ENCODE measurements around the gene MAEL.
A peak's percentile ranks its signal among the peaks of the same experiment; 100 is the strongest.
"Not testable (repeated sequence)": the region's sequence is repeated elsewhere in the genome, so short reads cannot be mapped to it uniquely, and the experiment has no call there.

MAEL gene

GRCh38 chr1:166980383-166980782 lies 8.7 kb upstream of the MAEL start:
- DNase-seq = no peak

GRCh38 chr1:166980818-166981217 lies 8.3 kb upstream of the MAEL start:
- DNase-seq = no peak

GRCh38 chr1:166981589-166981988 lies 7.5 kb upstream of the MAEL start:
- no peak for DNase-seq

GRCh38 chr1:166999075-166999474 lies 10.0 kb downstream of the MAEL start:
- no peak for DNase-seq

GRCh38 chr1:166999500-167000055 lies 10.5 kb downstream of the MAEL start:
- no peak for DNase-seq

GRCh38 chr1:167000546-167000945 lies 11.5 kb downstream of the MAEL start:
- DNase-seq = no peak

- no peak for DNase-seq
Observed at GRCh38 chr1:167002354-167002753, 13.3 kb downstream of the MAEL start.

GRCh38 chr1:167003711-167004110 lies 14.6 kb downstream of the MAEL start:
- DNase-seq = no peak

- DNase-seq = no peak
Observed at GRCh38 chr1:167011560-167012191, 22.6 kb downstream of the MAEL start.

GRCh38 chr1:167012570-167012969 lies 23.5 kb downstream of the MAEL start:
- no peak for DNase-seq

GRCh38 chr1:167013108-167013929 lies 24.2 kb downstream of the MAEL start:
- no peak for DNase-seq

GRCh38 chr1:167016100-167016750 lies 27.1 kb downstream of the MAEL start:
- no peak for DNase-seq

- DNase-seq = no peak
Observed at GRCh38 chr1:167022384-167022783, 33.3 kb downstream of the MAEL start.

GRCh38 chr1:167029553-167029952 lies 40.5 kb downstream of the MAEL start:
- not testable (repeated sequence) for DNase-seq

GRCh38 chr1:167033646-167034045 lies 44.6 kb downstream of the MAEL start:
- DNase-seq = no peak

GRCh38 chr1:167043752-167044488 lies 54.8 kb downstream of the MAEL start:
- DNase-seq = peak; percentile 12

- no peak for DNase-seq
Observed at GRCh38 chr1:167051907-167052306, 62.8 kb downstream of the MAEL start.

GRCh38 chr1:167052389-167052788 lies 63.3 kb downstream of the MAEL start:
- DNase-seq = no peak

- DNase-seq = no peak
Observed at GRCh38 chr1:167054531-167054930, 65.5 kb downstream of the MAEL start.

- no peak for DNase-seq
Observed at GRCh38 chr1:167054946-167055630, 66.0 kb downstream of the MAEL start.

GRCh38 chr1:167056529-167057231 lies 67.6 kb downstream of the MAEL start:
- DNase-seq = no peak

Data from midbrain (tissue), 1 donor.